Mesenchymal stem cell (in vitro differentiated cells and primary cell): ENCODE measurements around the gene FBXO42.
A peak's percentile ranks its signal among the peaks of the same experiment; 100 is the strongest.

Experiments used
- DNase-seq: peaks from one replicate; pipeline ENCODE4 v3.0.0-alpha.2; 2013
- H2AFZ ChIP-seq: one replicate; pipeline ENCODE4 v1.6.1; 2013; ENCODE audit warnings: low read depth, mild to moderate bottlenecking, control low read depth, inconsistent platforms, low read length, moderate library complexity
- H2AK5ac ChIP-seq: 2 replicates; pipeline ENCODE4 v1.6.1; 2013; ENCODE audit warnings: low read length, moderate library complexity, mild to moderate bottlenecking, inconsistent platforms; ENCODE audit not compliant: severe bottlenecking
- H2BK120ac ChIP-seq: one replicate; pipeline ENCODE4 v1.6.1; 2013; ENCODE audit warnings: low read depth, mild to moderate bottlenecking, inconsistent platforms, low read length, moderate library complexity
- H2BK12ac ChIP-seq, 2 experiments: one replicate each; pipeline ENCODE4 v1.6.1; 2013; ENCODE audit warnings: inconsistent platforms in 2 of 2, low read length in 2 of 2, mild to moderate bottlenecking in 2 of 2, moderate library complexity in 2 of 2, control low read depth in 1 of 2
- H2BK15ac ChIP-seq: one replicate; pipeline ENCODE4 v1.6.1; 2013; ENCODE audit warnings: mild to moderate bottlenecking, low read depth, inconsistent platforms; ENCODE audit not compliant: poor library complexity, severe bottlenecking
- H2BK5ac ChIP-seq: 2 replicates; pipeline ENCODE4 v1.6.1; 2013; ENCODE audit warnings: low read depth, mild to moderate bottlenecking, low read length, control low read depth, inconsistent platforms; ENCODE audit not compliant: poor library complexity, severe bottlenecking
- H3K14ac ChIP-seq, 2 experiments: one replicate each; pipeline ENCODE4 v1.6.1; 2013; ENCODE audit warnings: inconsistent platforms in 2 of 2, low read length in 2 of 2, control low read depth in 1 of 2, mild to moderate bottlenecking in 1 of 2, moderate library complexity in 1 of 2
- H3K18ac ChIP-seq, 2 experiments: one replicate each; pipeline ENCODE4 v1.6.1; 2013; ENCODE audit warnings: inconsistent platforms in 2 of 2, low read length in 2 of 2, control low read depth in 1 of 2, low read depth in 1 of 2, mild to moderate bottlenecking in 1 of 2
- H3K23ac ChIP-seq, 2 experiments: one replicate each; pipeline ENCODE4 v1.6.1; 2013; ENCODE audit warnings: inconsistent platforms in 2 of 2, low read length in 2 of 2, mild to moderate bottlenecking in 2 of 2, moderate library complexity in 2 of 2, control low read depth in 1 of 2
- H3K27ac ChIP-seq: 2 replicates; pipeline ENCODE4 v1.5.1; 2013; ENCODE audit warnings: mild to moderate bottlenecking, moderate library complexity, low read length, control low read depth, inconsistent platforms; ENCODE audit not compliant: poor library complexity, severe bottlenecking
- H3K27me3 ChIP-seq, 2 experiments: 2 replicates each; pipeline versions ENCODE4 v1.6.1 to v1.7.0; 2013; ENCODE audit warnings: low read length in 2 of 2, mild to moderate bottlenecking in 2 of 2, moderate library complexity in 2 of 2, control low read depth in 1 of 2, inconsistent platforms in 1 of 2; ENCODE audit not compliant: control insufficient read depth in 1 of 2, insufficient read depth in 1 of 2
- H3K36me3 ChIP-seq, 2 experiments: 2 replicates each; pipeline versions ENCODE4 v1.6.1 to v1.7.0; 2013; ENCODE audit warnings: low read length in 2 of 2, control low read depth in 1 of 2, inconsistent platforms in 1 of 2, low read depth in 1 of 2, mild to moderate bottlenecking in 1 of 2; ENCODE audit not compliant: insufficient read depth in 2 of 2, control insufficient read depth in 1 of 2
- H3K4ac ChIP-seq, 2 experiments: one replicate each; pipeline ENCODE4 v1.6.1; 2013; ENCODE audit warnings: inconsistent platforms in 2 of 2, low read length in 2 of 2, mild to moderate bottlenecking in 2 of 2, moderate library complexity in 2 of 2, control low read depth in 1 of 2, low read depth in 1 of 2
- H3K4me1 ChIP-seq: 2 replicates; pipeline ENCODE4 v1.6.1; 2013; ENCODE audit warnings: low read depth, low read length, control low read depth; ENCODE audit not compliant: control insufficient read depth, insufficient read depth
- H3K4me2 ChIP-seq: 2 replicates; pipeline ENCODE4 v1.6.1; 2013; ENCODE audit warnings: low read length, mild to moderate bottlenecking, inconsistent platforms; ENCODE audit not compliant: poor library complexity, severe bottlenecking
- H3K4me3 ChIP-seq, 2 experiments: 2 replicates each; pipeline versions ENCODE4 v1.5.1 to v1.7.0; 2013; ENCODE audit warnings: low read length in 2 of 2, mild to moderate bottlenecking in 2 of 2, control low read depth in 1 of 2, low read depth in 1 of 2; ENCODE audit not compliant: insufficient read depth in 1 of 2
- H3K79me1 ChIP-seq: replicated peaks from 2 replicates; pipeline ENCODE4 v1.6.1; 2013; ENCODE audit warnings: mild to moderate bottlenecking, control low read depth, low read length, inconsistent platforms; ENCODE audit not compliant: poor library complexity, severe bottlenecking
- H3K9ac ChIP-seq: 2 replicates; pipeline ENCODE4 v1.7.0; 2013; ENCODE audit warnings: mild to moderate bottlenecking, low read length, moderate library complexity
- H3K9me3 ChIP-seq: 2 replicates; pipeline ENCODE4 v1.7.0; 2013; ENCODE audit warnings: mild to moderate bottlenecking, low read length; ENCODE audit not compliant: control insufficient read depth
- H4K8ac ChIP-seq: one replicate; pipeline ENCODE4 v1.6.1; 2013; ENCODE audit warnings: inconsistent platforms, mild to moderate bottlenecking, low read length, moderate library complexity
- H4K91ac ChIP-seq: one replicate; pipeline ENCODE4 v1.6.1; 2013; ENCODE audit warnings: mild to moderate bottlenecking, low read length, inconsistent platforms
- WGBS: methylation state at CpG from one replicate; pipeline ENCODE4 v1.1.7; 2013; ENCODE audit warnings: mixed read lengths; 5-methylcytosine and 5-hydroxymethylcytosine counted together

Gene FBXO42

DNA sequence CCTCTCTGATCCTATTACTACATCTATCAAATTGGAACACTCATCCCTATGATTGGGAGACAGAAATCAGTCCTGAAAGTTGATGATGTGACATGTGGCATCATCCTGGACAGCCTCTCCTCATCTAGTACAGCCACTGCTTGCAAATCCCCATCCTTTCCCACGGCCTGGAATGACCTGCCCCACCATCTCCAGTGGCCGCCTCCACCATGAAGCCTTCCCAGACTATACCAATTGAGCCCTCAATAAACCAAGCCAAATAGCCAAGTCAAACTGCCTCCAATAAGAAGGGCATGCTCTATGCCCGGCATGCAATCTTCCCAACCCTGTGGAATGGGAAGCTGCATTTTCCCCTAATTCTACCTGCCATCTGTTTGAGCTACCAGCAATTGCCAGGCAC, 139.3 kb downstream of the FBXO42 start:
- H3K9me3 ChIP-seq = no peaks in the 10 kb centered on the region
- no peak overlapping the region for H4K91ac ChIP-seq
- H3K27ac ChIP-seq = no peak overlapping the region
- H2BK15ac ChIP-seq = no peak overlapping the region
- no peak overlapping the region for H2AK5ac ChIP-seq
- H3K4ac ChIP-seq = no peak overlapping the region
- H2BK5ac ChIP-seq = no peak overlapping the region
- H3K36me3 ChIP-seq = no peaks in the 10 kb centered on the region
- H2BK12ac ChIP-seq = no peak overlapping the region
- H4K8ac ChIP-seq = no peak overlapping the region
- H3K4me2 ChIP-seq = no peak overlapping the region
- 57% methylated on average over 3 of the region's 3 CpGs for WGBS
- no peak overlapping the region for H3K23ac ChIP-seq
- peaks cover 0 to 13% of the 10 kb centered on the region in 2 experiments for H3K27me3 ChIP-seq
- H3K4me3 ChIP-seq = no peak overlapping the region
- no peak overlapping the region for H2AFZ ChIP-seq
- no peak overlapping the region for H3K14ac ChIP-seq
- DNase-seq = no peak
- H3K18ac ChIP-seq = no peak overlapping the region
- H3K79me1 ChIP-seq = no peaks in the 10 kb centered on the region
- H2BK120ac ChIP-seq = no peak overlapping the region
- H3K4me1 ChIP-seq = peaks cover 20% of the 10 kb centered on the region
- no peak overlapping the region for H3K9ac ChIP-seq

GRCh38 chr1:16212251-16212961, 139.9 kb downstream of the FBXO42 start, which contains the start of gene ARHGEF19:
Gene ARHGEF19 (minus strand): TSS chr1:16212652. CDS start chr1:16209054, 3,598 bp downstream.
- peak within 1 kb of the TSS; percentile 54 for H2BK15ac ChIP-seq

GRCh38 chr1:16211824-16212223, 140.5 kb downstream of the FBXO42 start:
- Histone ChIP-seq H3K23ac (no peak overlapping the region), H2AFZ (no peak overlapping the region), H3K9ac (no peak overlapping the region), H2BK15ac (peak overlapping the region; percentile 54), H3K14ac (no peak overlapping the region), H2BK120ac (no peak overlapping the region), H3K27me3 (peaks cover 0 to 13% of the 10 kb centered on the region in 2 experiments), H4K8ac (no peak overlapping the region), H3K4ac (no peak overlapping the region), H2BK5ac (no peak overlapping the region), H3K27ac (no peak overlapping the region), H3K4me3 (no peak overlapping the region), H3K4me2 (no peak overlapping the region), H3K4me1 (peaks cover 21% of the 10 kb centered on the region), H4K91ac (no peak overlapping the region), H2BK12ac (no peak overlapping the region), H3K36me3 (no peaks in the 10 kb centered on the region), H2AK5ac (no peak overlapping the region), H3K79me1 (no peaks in the 10 kb centered on the region), H3K9me3 (no peaks in the 10 kb centered on the region), H3K18ac (no peak overlapping the region)
- DNase-seq = no peak
- WGBS = 80% methylated on average over 6 of the region's 6 CpGs

More at GRCh38 chr1:16212251-16212961, 139.9 kb downstream of the FBXO42 start, which contains the start of gene ARHGEF19:
- Histone ChIP-seq H3K79me1 (no peaks in the 10 kb centered on the region), H2BK12ac (no peak within 1 kb of the TSS), H3K36me3 (no peaks in the 10 kb centered on the region), H3K4me3 (no peak within 1 kb of the TSS), H3K23ac (no peak within 1 kb of the TSS), H2AK5ac (no peak within 1 kb of the TSS), H3K14ac (no peak within 1 kb of the TSS), H3K27me3 (peaks cover 0 to 13% of the 10 kb centered on the region in 2 experiments), H2AFZ (no peak within 1 kb of the TSS), H3K4me1 (peaks cover 20% of the 10 kb centered on the region), H3K9ac (no peak within 1 kb of the TSS), H2BK5ac (no peak within 1 kb of the TSS), H4K91ac (peak within 1 kb of the TSS; percentile 55), H3K4me2 (no peak within 1 kb of the TSS), H3K9me3 (no peaks in the 10 kb centered on the region), H3K4ac (no peak within 1 kb of the TSS), H2BK120ac (no peak within 1 kb of the TSS), H3K27ac (no peak within 1 kb of the TSS), H4K8ac (no peak within 1 kb of the TSS), H3K18ac (no peak within 1 kb of the TSS)
- 38% methylated on average over 13 of the region's 14 CpGs for WGBS
- no peak for DNase-seq

- no peak overlapping the region for H2AK5ac ChIP-seq
- no peak overlapping the region for H2BK120ac ChIP-seq
- H2AFZ ChIP-seq = no peak overlapping the region
- peaks cover 0 to 13% of the 10 kb centered on the region in 2 experiments for H3K27me3 ChIP-seq
- H3K9ac ChIP-seq = no peak overlapping the region
- no peaks in the 10 kb centered on the region for H3K9me3 ChIP-seq
- H2BK15ac ChIP-seq = no peak overlapping the region
- H4K91ac ChIP-seq = no peak overlapping the region
- no peak overlapping the region for H3K4me3 ChIP-seq
- H3K23ac ChIP-seq = no peak overlapping the region
- no peak for DNase-seq
- H2BK12ac ChIP-seq = no peak overlapping the region
- 84% methylated on average over 3 of the region's 4 CpGs for WGBS
- H3K36me3 ChIP-seq = no peaks in the 10 kb centered on the region
- no peak overlapping the region for H3K4me2 ChIP-seq
- peaks cover 3% of the 10 kb centered on the region for H3K79me1 ChIP-seq
- no peak overlapping the region for H4K8ac ChIP-seq
- H3K4me1 ChIP-seq = peaks cover 25% of the 10 kb centered on the region
- no peak overlapping the region for H2BK5ac ChIP-seq
- no peak overlapping the region for H3K14ac ChIP-seq
- H3K18ac ChIP-seq = no peak overlapping the region
- H3K27ac ChIP-seq = no peak overlapping the region
- H3K4ac ChIP-seq = no peak overlapping the region
Measured at GRCh38 chr1:16210581-16210980, 141.7 kb downstream of the FBXO42 start.
